ENCODE results near the gene TMEM79. TPM values are rescaled to one million over a fixed set of nuclear protein-coding genes. Genes with fewer than 3 reads are reported as not detected.

Gene TMEM79
- total and polyA plus RNA-seq, 2 donors (not counting 3 experiments of a cell fraction or from before 2014, with no cell fraction given) = 3.0 to 4.8 TPM

- no peaks in the 10 kb centered on the region for H4K20me1 ChIP-seq (replicated peaks; ENCODE audit: control insufficient read depth, extremely low read depth, insufficient read depth, low read length)
- no peak overlapping the region for H3K27ac ChIP-seq (ENCODE audit: insufficient read depth, low read depth, low read length)
- H3K9me1 ChIP-seq (replicated peaks; ENCODE audit: control insufficient read depth, extremely low read depth, insufficient read depth, low read length) = no peaks in the 10 kb centered on the region
- no peak overlapping the region for H2AFZ ChIP-seq (ENCODE audit: low read depth, low read length)
- H3K4me3 ChIP-seq (replicated peaks in 1 of 3; ENCODE audit: insufficient read depth in 1 of 3, low read depth in 1 of 3, low read length in 3 of 3) = no peak overlapping the region
- peaks cover 14% of the 10 kb centered on the region for H3K4me1 ChIP-seq (ENCODE audit: control insufficient read depth, extremely low read depth, insufficient read depth, low read length)
- H3K27me3 ChIP-seq (ENCODE audit: control insufficient read depth in 2 of 2, insufficient read depth in 2 of 2, low read length in 2 of 2) = peaks cover 0 to 4% of the 10 kb centered on the region in 2 experiments
- dilution Hi-C loops (cut with MboI; ENCODE audit: extremely low pct_ligation_motif_present, low sequenced_read_pairs) = no loop called here
- intact Hi-C loops (cut with micrococcal nuclease) = no loop called here
- FAIRE-seq (no peak), DNase-seq (ENCODE audit: low read depth, low spot score) (no peak)
- ChIA-PET POLR2A (no interaction called here), CTCF (no interaction called here)
- no peak overlapping the region for H3K4me2 ChIP-seq (ENCODE audit: insufficient read depth, low read length)
- no peak overlapping the region for H3K9ac ChIP-seq (replicated peaks; ENCODE audit: extremely low read depth, insufficient read depth, low read length)
- no peaks in the 10 kb centered on the region for H3K9me3 ChIP-seq (replicated peaks; ENCODE audit: control insufficient read depth, insufficient read depth, low read length)
- no TSS peak for BruUV-seq (replicated peaks)
- TF ChIP-seq FOS (IDR thresholded peaks at IDR 0.05; ENCODE audit: borderline replicate concordance, insufficient read depth, low read length) = no peak
- no peaks in the 10 kb centered on the region for H3K79me2 ChIP-seq (ENCODE audit: control insufficient read depth, insufficient read depth, low read length)
- peaks cover 14 to 50% of the 10 kb centered on the region in 2 experiments for H3K36me3 ChIP-seq (ENCODE audit: control insufficient read depth in 2 of 2, extremely low read depth in 1 of 2, insufficient read depth in 2 of 2, low read length in 2 of 2)
Observed at GRCh38 chr1:156249593-156249992, 34.5 kb upstream of the TMEM79 start.

DNA sequence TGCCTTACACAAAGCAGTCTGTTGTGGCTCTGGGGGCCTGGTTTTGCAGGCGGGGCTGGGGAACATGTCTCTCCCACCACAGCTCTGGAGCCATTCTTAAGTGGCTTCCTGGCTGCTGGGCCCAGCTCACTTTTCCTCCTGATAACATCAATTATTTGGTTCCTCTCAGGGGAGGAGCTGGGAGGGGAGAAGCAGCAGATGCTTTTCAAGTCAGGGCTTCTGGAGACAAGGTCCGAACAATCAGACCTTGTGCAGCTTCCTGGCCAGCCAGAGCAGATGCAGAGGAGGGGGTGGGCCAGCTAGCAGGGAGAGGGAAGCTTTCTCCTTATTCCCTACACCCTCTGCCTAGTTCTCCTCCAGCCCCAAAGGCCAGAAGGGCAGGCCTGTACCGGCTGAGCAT lies 32.6 kb upstream of the TMEM79 start:
- H3K9me1 ChIP-seq (replicated peaks; ENCODE audit: control insufficient read depth, extremely low read depth, insufficient read depth, low read length) = no peaks in the 10 kb centered on the region

More for the DNA sequence above, 32.6 kb upstream of the TMEM79 start:
- H2AFZ ChIP-seq (ENCODE audit: low read depth, low read length) = no peak overlapping the region
- TF ChIP-seq POLR2AphosphoS5 (IDR thresholded peaks at IDR 0.05; ENCODE audit: insufficient read depth, low read depth, low read length) = no peak
- no peak for TF ChIP-seq MAX (IDR thresholded peaks at IDR 0.05; ENCODE audit: insufficient read depth, insufficient read length)
- peak; percentile 36 for TF ChIP-seq GATA2 (IDR thresholded peaks at IDR 0.05; ENCODE audit: insufficient read depth, insufficient read length, low read depth, low read length)
- peak; percentile 61 for FAIRE-seq
- H3K79me2 ChIP-seq (ENCODE audit: control insufficient read depth, insufficient read depth, low read length) = no peaks in the 10 kb centered on the region
- H3K9me3 ChIP-seq (replicated peaks; ENCODE audit: control insufficient read depth, insufficient read depth, low read length) = no peaks in the 10 kb centered on the region
- no peaks in the 10 kb centered on the region for H3K27me3 ChIP-seq (ENCODE audit: control insufficient read depth in 2 of 2, insufficient read depth in 2 of 2, low read length in 2 of 2)
- H3K4me3 ChIP-seq (replicated peaks in 1 of 3; ENCODE audit: insufficient read depth in 1 of 3, low read depth in 1 of 3, low read length in 3 of 3) = no peak overlapping the region
- H3K36me3 ChIP-seq (ENCODE audit: control insufficient read depth in 2 of 2, extremely low read depth in 1 of 2, insufficient read depth in 2 of 2, low read length in 2 of 2) = peaks cover 16 to 53% of the 10 kb centered on the region in 2 experiments
- H3K9ac ChIP-seq (replicated peaks; ENCODE audit: extremely low read depth, insufficient read depth, low read length) = no peak overlapping the region
- peak; percentile 18 for DNase-seq (ENCODE audit: low read depth, low spot score)
- CTCF ChIA-PET = interaction anchor here (0.6 to 1.5 kb wide), 7 partner anchors 8 to 155 kb away, joined by 3 to 7 read pairs (median 3); partner anchors contain the start of gene GLMP
- H3K4me1 ChIP-seq (ENCODE audit: control insufficient read depth, extremely low read depth, insufficient read depth, low read length) = peaks cover 8% of the 10 kb centered on the region
- H3K4me2 ChIP-seq (ENCODE audit: insufficient read depth, low read length) = no peak overlapping the region
- no TSS peak for BruUV-seq (replicated peaks)
- intact Hi-C loops (cut with micrococcal nuclease) (no loop called here), dilution Hi-C loops (cut with MboI; ENCODE audit: extremely low pct_ligation_motif_present, low sequenced_read_pairs) (no loop called here)
- H3K27ac ChIP-seq (ENCODE audit: insufficient read depth, low read depth, low read length) = no peak overlapping the region
- H4K20me1 ChIP-seq (replicated peaks; ENCODE audit: control insufficient read depth, extremely low read depth, insufficient read depth, low read length) = no peaks in the 10 kb centered on the region
- POLR2A ChIA-PET = no interaction called here
